PC-9 (cell line): ENCODE measurements around the gene BEST3. TPM values are rescaled to one million over a fixed set of nuclear protein-coding genes. Genes with fewer than 3 reads are reported as not detected.

Experiments used
- BruUV-seq: library from RNA; stranded (reverse); fragments of 400-500 nt; replicated peaks from 2 replicates; lab custom pipeline; 2021; lab: Mats Ljungman, UMichigan
- CTCF ChIA-PET: fragments of 300-600 bp; sonication (Branson Sonifier 250); formaldehyde crosslinking; loops from one replicate; lab custom pipeline; 2022; ENCODE audit warnings: antibody characterized with exemption; lab: Charles Lee
- POLR2A ChIA-PET: fragments of 300-600 bp; sonication (Branson Sonifier 250); formaldehyde crosslinking; loops from one replicate; lab custom pipeline; 2022; ENCODE audit warnings: antibody characterized with exemption; ENCODE audit not compliant: unreplicated experiment; lab: Charles Lee
- DNase-seq, 2 experiments: peaks; one replicate each; pipeline versions ENCODE4 v3.0.0 to v3.0.0-alpha.2; 2015 to 2022; ENCODE audit warnings: mixed read lengths in 1 of 2
- H2AFZ ChIP-seq: fragments of 200-600 bp; sonication (generic); 2 replicates; pipeline ENCODE4 v1.8.1; 2017; ENCODE audit warnings: antibody characterized with exemption
- H3F3A ChIP-seq: fragments of 200-600 bp; sonication (generic); 2 replicates; pipeline ENCODE4 v1.8.1; 2017; ENCODE audit warnings: antibody characterized with exemption, mild to moderate bottlenecking, low read depth; ENCODE audit not compliant: insufficient read depth
- H3K27ac ChIP-seq: fragments of 200-600 bp; sonication (generic); 2 replicates; pipeline ENCODE4 v1.6.1; 2016; ENCODE audit warnings: mixed run types
- H3K27me3 ChIP-seq: fragments of 200-600 bp; sonication (generic); 2 replicates; pipeline ENCODE4 v1.6.1; 2016; ENCODE audit warnings: low read depth, mixed run types; ENCODE audit not compliant: insufficient read depth
- H3K36me3 ChIP-seq: fragments of 200-600 bp; sonication (generic); 2 replicates; pipeline ENCODE4 v1.6.1; 2016; ENCODE audit warnings: low read depth, mixed run types
- H3K4me1 ChIP-seq: fragments of 200-600 bp; sonication (generic); replicated peaks from 2 replicates; pipeline ENCODE4 v1.6.1; 2016; ENCODE audit warnings: mixed run types; ENCODE audit not compliant: insufficient read depth
- H3K4me2 ChIP-seq: fragments of 200-600 bp; sonication (generic); 2 replicates; pipeline ENCODE4 v1.6.1; 2017; ENCODE audit warnings: mixed run types
- H3K4me3 ChIP-seq: fragments of 200-600 bp; sonication (generic); 2 replicates; pipeline ENCODE4 v1.6.1; 2016; ENCODE audit warnings: mixed run types
- H3K79me2 ChIP-seq: fragments of 200-600 bp; sonication (generic); 2 replicates; pipeline ENCODE4 v1.6.1; 2017; ENCODE audit warnings: low read depth, mixed run types
- H3K9me2 ChIP-seq: fragments of 200-600 bp; sonication (generic); 2 replicates; pipeline ENCODE4 v1.8.1; 2017; ENCODE audit warnings: mild to moderate bottlenecking; ENCODE audit not compliant: insufficient read depth
- H3K9me3 ChIP-seq: fragments of 200-600 bp; sonication (generic); 2 replicates; pipeline ENCODE4 v1.8.1; 2016; ENCODE audit warnings: low read depth; ENCODE audit not compliant: insufficient read depth
- H4K20me1 ChIP-seq: fragments of 200-600 bp; sonication (generic); 2 replicates; pipeline ENCODE4 v1.8.1; 2017; ENCODE audit not compliant: insufficient read depth
- CTCF ChIP-seq: fragments of 200-600 bp; sonication (generic); conservative IDR thresholded peaks from 2 replicates; pipeline ENCODE4 v1.6.1; 2017; ENCODE audit warnings: mixed run types, antibody characterized with exemption, mild to moderate bottlenecking, moderate library complexity
- EZH2 ChIP-seq: fragments of 200-600 bp; sonication (generic); IDR thresholded peaks from 2 replicates; pipeline ENCODE4 v1.8.0; 2017; ENCODE audit warnings: antibody characterized with exemption, low read depth
- intact Hi-C: fragments of 100-400 bp; cut with micrococcal nuclease; formaldehyde crosslinking; loops from one replicate; pipeline ENCODE4 v1.10.0; 2022; ENCODE audit not compliant: unreplicated experiment
- total RNA-seq: library from RNA; stranded (reverse); gene quantifications from 2 replicates; pipeline ENCODE4 v1.2.3, GENCODE V29; 2021

The BEST3 gene
- total RNA-seq, 1 experiment from 2014 or later: 0.17 TPM

- no TSS peak for BruUV-seq
- Histone ChIP-seq H3K4me2 (no peak overlapping the region), H3F3A (no peaks in the 10 kb centered on the region), H3K27ac (no peak overlapping the region), H3K4me1 (no peaks in the 10 kb centered on the region), H4K20me1 (no peaks in the 10 kb centered on the region), H3K4me3 (no peak overlapping the region), H3K27me3 (no peaks in the 10 kb centered on the region), H3K9me2 (no peaks in the 10 kb centered on the region), H3K9me3 (no peaks in the 10 kb centered on the region), H2AFZ (no peak overlapping the region), H3K36me3 (no peaks in the 10 kb centered on the region), H3K79me2 (no peaks in the 10 kb centered on the region)
- DNase-seq: no peak
- ChIA-PET POLR2A (no interaction called here), CTCF (no interaction called here)
- intact Hi-C loops: no loop called here
- TF ChIP-seq EZH2: no peak
- no peak for TF ChIP-seq CTCF
Observed at GRCh38 chr12:69663726-69664125, 35.4 kb downstream of the BEST3 start.

DNA sequence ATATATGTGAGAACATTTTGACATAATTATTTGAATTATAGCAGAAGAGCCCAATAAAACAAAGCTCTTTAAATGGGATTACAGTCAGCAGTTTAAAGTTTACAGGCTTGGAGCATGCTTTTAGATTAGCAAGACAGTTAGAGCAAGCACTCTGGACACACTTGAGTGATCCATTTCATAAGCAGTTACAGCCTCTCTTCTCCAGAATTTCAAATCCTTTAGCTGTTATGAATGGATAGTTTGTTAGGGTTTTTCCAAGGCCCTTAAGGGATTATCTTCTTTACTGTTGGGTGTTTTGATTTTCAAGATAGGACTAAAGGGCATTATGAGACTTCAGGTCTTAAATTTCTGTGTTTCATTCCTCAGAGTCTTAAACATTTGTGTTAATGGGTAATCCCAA, 36.3 kb downstream of the BEST3 start:
- TF ChIP-seq CTCF: no peak
- TF ChIP-seq EZH2: no peak
- H3K27me3 ChIP-seq: no peaks in the 10 kb centered on the region
- no peak for DNase-seq
- H3K9me3 ChIP-seq: no peaks in the 10 kb centered on the region
- no peaks in the 10 kb centered on the region for H3K79me2 ChIP-seq
- H3K4me2 ChIP-seq: no peak overlapping the region
- H3K27ac ChIP-seq: no peak overlapping the region
- no TSS peak for BruUV-seq
- intact Hi-C loops: no loop called here
- no peaks in the 10 kb centered on the region for H4K20me1 ChIP-seq
- H3K9me2 ChIP-seq: no peaks in the 10 kb centered on the region
- H3K4me3 ChIP-seq: no peak overlapping the region
- no peak overlapping the region for H2AFZ ChIP-seq
- ChIA-PET CTCF (no interaction called here), POLR2A (no interaction called here)
- no peaks in the 10 kb centered on the region for H3K36me3 ChIP-seq
- H3F3A ChIP-seq: no peaks in the 10 kb centered on the region
- no peaks in the 10 kb centered on the region for H3K4me1 ChIP-seq

DNA sequence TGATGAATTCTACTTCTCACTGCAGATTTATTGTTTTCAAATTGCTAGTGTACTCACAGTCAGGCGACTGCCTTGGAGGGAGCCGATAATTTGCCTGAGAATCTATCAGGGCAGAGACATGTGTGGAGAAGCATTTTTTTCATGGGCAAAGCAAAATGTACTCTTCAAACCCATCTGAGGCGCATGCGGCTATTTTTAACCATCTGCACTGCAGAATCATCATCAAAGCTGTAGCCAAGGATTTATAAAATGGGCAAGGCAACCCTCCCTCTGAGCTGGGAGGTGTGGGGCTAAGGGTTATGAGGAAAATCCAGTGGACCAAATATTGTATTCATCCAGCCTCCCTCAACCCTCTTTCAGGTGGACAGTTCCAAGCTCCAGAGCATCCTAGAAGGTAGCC, 37.7 kb downstream of the BEST3 start:
- no peak for DNase-seq
- no peaks in the 10 kb centered on the region for H3K79me2 ChIP-seq
- ChIA-PET POLR2A (no interaction called here), CTCF (no interaction called here)
- no peaks in the 10 kb centered on the region for H3F3A ChIP-seq
- H2AFZ ChIP-seq: no peak overlapping the region
- TF ChIP-seq CTCF (no peak), EZH2 (no peak)
- no peaks in the 10 kb centered on the region for H3K9me3 ChIP-seq
- H3K4me3 ChIP-seq: no peak overlapping the region
- no peaks in the 10 kb centered on the region for H3K4me1 ChIP-seq
- no peaks in the 10 kb centered on the region for H3K36me3 ChIP-seq
- no peaks in the 10 kb centered on the region for H3K9me2 ChIP-seq
- no peak overlapping the region for H3K4me2 ChIP-seq
- H3K27ac ChIP-seq: no peak overlapping the region
- intact Hi-C loops: no loop called here
- BruUV-seq: no TSS peak
- H3K27me3 ChIP-seq: no peaks in the 10 kb centered on the region
- no peaks in the 10 kb centered on the region for H4K20me1 ChIP-seq
